ENCODE measurements around the gene ALG14.

ALG14 gene

GRCh38 chr1:94926126-94926914, 146.4 kb downstream of the ALG14 start:
- TF ChIP-seq CTCF (IDR thresholded peaks at IDR 0.05; ENCODE audit: unreplicated experiment in 3 of 3) = peak; percentile 37 to 62 (median 39)
- Mint-ChIP-seq H3K4me3 (peak overlapping the region; percentile 98 to 100 (median 99)), H3K27ac (peak overlapping the region; percentile 100), H3K4me1 (peaks cover 66% of the 10 kb centered on the region), H3K9me3 (no peaks in the 10 kb centered on the region), H3K27me3 (ENCODE audit: low read depth) (no peaks in the 10 kb centered on the region), H3K36me3 (ENCODE audit: low read depth) (peaks cover 16% of the 10 kb centered on the region)

GRCh38 chr1:94925561-94926125, 147.1 kb downstream of the ALG14 start:
- Mint-ChIP-seq H3K27ac (peak overlapping the region; percentile 100), H3K27me3 (ENCODE audit: low read depth) (no peaks in the 10 kb centered on the region), H3K36me3 (ENCODE audit: low read depth) (peaks cover 23% of the 10 kb centered on the region), H3K4me1 (peaks cover 68% of the 10 kb centered on the region), H3K4me3 (peak overlapping the region; percentile 98 to 100 (median 99)), H3K9me3 (no peaks in the 10 kb centered on the region)
- TF ChIP-seq CTCF (IDR thresholded peaks at IDR 0.05; ENCODE audit: unreplicated experiment in 3 of 3) = no peak

GRCh38 chr1:94925004-94925403, 147.7 kb downstream of the ALG14 start:
- H3K9me3 Mint-ChIP-seq = no peaks in the 10 kb centered on the region
- TF ChIP-seq CTCF (IDR thresholded peaks at IDR 0.05; ENCODE audit: unreplicated experiment in 3 of 3) = no peak
- peak overlapping the region; percentile 98 to 100 (median 99) for H3K4me3 Mint-ChIP-seq
- peaks cover 29% of the 10 kb centered on the region for H3K36me3 Mint-ChIP-seq (ENCODE audit: low read depth)
- H3K27ac Mint-ChIP-seq = peak overlapping the region; percentile 100
- H3K4me1 Mint-ChIP-seq = peaks cover 68% of the 10 kb centered on the region
- H3K27me3 Mint-ChIP-seq (ENCODE audit: low read depth) = no peaks in the 10 kb centered on the region
